ENCODE measurements around the gene CASKIN2. TPM values are rescaled to one million over a fixed set of nuclear protein-coding genes. Genes with fewer than 3 reads are reported as not detected.

The CASKIN2 gene
- total RNA-seq, 1 experiment from 2014 or later, result 37.0 TPM

DNA sequence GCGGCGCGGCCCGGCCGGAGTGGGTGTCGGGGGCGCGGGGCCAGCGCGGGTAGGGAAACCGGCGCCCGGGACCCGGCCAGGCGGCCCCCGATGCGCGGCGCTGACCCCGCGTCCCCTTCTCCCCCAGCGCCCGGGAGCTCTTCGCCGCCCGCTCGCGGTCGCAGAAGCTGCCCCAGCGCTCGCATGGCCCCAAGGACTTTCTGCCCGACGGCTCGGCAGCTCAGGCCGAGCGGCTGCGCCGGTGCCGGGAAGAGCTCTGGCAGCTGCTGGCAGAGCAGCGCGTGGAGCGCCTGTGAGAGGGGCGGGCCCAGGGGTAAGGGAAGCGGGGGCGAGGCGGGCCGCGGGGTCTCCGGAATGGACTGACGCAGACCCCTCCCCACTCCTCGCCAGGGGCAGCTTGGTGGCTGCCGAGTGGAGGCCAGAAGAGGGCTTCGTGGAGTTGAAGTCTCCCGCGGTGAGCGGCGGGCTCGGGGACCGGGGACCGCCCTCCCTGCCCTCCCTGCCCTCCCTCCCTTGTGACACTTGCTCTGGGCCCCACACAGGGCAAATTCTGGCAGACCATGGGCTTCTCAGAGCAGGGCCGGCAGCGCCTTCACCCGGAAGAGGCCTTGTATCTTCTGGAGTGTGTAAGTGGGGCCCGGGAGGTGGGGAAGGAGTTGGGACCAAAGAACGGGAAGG, 1.4 kb upstream of the CASKIN2 start:
- Histone ChIP-seq H2BK5ac (ENCODE audit: insufficient read length, low read length) (no peak overlapping the region), H3K4me1 (ENCODE audit: insufficient read depth, low read length) (no peaks in the 10 kb centered on the region; the same call in 1 of the 2 replicates), H3K23ac (ENCODE audit: insufficient read length, low read depth, low read length) (no peak overlapping the region), H2AK5ac (ENCODE audit: insufficient read length, low read length) (no peak overlapping the region), H3K14ac (ENCODE audit: insufficient read depth, low read length) (no peak overlapping the region), H2BK120ac (ENCODE audit: low read depth, low read length, poor library complexity, severe bottlenecking) (no peak overlapping the region), H2BK12ac (ENCODE audit: insufficient read length, low read depth, low read length) (no peak overlapping the region), H3K27me3 (ENCODE audit: insufficient read depth, low read length) (no peaks in the 10 kb centered on the region), H4K20me1 (ENCODE audit: control insufficient read depth, insufficient read depth, insufficient read length) (no peaks in the 10 kb centered on the region), H2BK15ac (ENCODE audit: low read depth, low read length) (no peak overlapping the region), H3K79me2 (ENCODE audit: insufficient read depth, low read length) (no peaks in the 10 kb centered on the region; the same call in 1 of the 2 replicates), H3K4me2 (ENCODE audit: insufficient read depth, insufficient read length, low read length) (peak overlapping the region; percentile 76), H3T11ph (ENCODE audit: low read length) (no peak overlapping the region), H4K91ac (ENCODE audit: insufficient read length, low read depth, low read length) (no peak overlapping the region), H3K23me2 (ENCODE audit: insufficient read length, low read depth, low read length, poor library complexity, severe bottlenecking) (peaks cover 8% of the 10 kb centered on the region), H2BK20ac (ENCODE audit: low read depth, low read length, poor library complexity, severe bottlenecking) (no peak overlapping the region), H3K9me3 (ENCODE audit: control insufficient read depth, low read depth, low read length) (no peaks in the 10 kb centered on the region), H4K8ac (replicated peaks; ENCODE audit: insufficient read length, low read depth, low read length) (no peak overlapping the region), H3K56ac (ENCODE audit: insufficient read length, low read depth, low read length) (no peak overlapping the region), H3K79me1 (ENCODE audit: insufficient read depth, low read depth, low read length, poor library complexity, severe bottlenecking) (no peaks in the 10 kb centered on the region), H3K27ac (ENCODE audit: insufficient read length, low read depth, low read length) (no peak overlapping the region), H3K18ac (ENCODE audit: insufficient read length, low read depth, low read length) (no peak overlapping the region), H3K4ac (ENCODE audit: low read depth, low read length) (no peak overlapping the region), H2AFZ (ENCODE audit: low read length) (no peak overlapping the region), H3K9ac (ENCODE audit: extremely low read depth, insufficient read length, low read length) (no peak overlapping the region), H4K5ac (ENCODE audit: insufficient read length, low read depth, low read length) (no peak overlapping the region)
- Mint-ChIP-seq H3K36me3 (ENCODE audit: insufficient read depth in 1 of 3, low read depth in 3 of 3) (peaks cover 13 to 50% (median 44%) of the 10 kb centered on the region in 3 experiments; a peak in 6 of 7 replicates), H3K27me3 (ENCODE audit: low read depth) (no peaks in the 10 kb centered on the region; the same call in 1 of the 2 replicates), H3K4me1 (peaks cover 17 to 26% of the 10 kb centered on the region in 2 experiments), H3K9me3 (no peaks in the 10 kb centered on the region), H3K4me3 (peak overlapping the region; percentile 85 to 89), H3K27ac (no peak overlapping the region)
- TF ChIP-seq, protein P1, sequence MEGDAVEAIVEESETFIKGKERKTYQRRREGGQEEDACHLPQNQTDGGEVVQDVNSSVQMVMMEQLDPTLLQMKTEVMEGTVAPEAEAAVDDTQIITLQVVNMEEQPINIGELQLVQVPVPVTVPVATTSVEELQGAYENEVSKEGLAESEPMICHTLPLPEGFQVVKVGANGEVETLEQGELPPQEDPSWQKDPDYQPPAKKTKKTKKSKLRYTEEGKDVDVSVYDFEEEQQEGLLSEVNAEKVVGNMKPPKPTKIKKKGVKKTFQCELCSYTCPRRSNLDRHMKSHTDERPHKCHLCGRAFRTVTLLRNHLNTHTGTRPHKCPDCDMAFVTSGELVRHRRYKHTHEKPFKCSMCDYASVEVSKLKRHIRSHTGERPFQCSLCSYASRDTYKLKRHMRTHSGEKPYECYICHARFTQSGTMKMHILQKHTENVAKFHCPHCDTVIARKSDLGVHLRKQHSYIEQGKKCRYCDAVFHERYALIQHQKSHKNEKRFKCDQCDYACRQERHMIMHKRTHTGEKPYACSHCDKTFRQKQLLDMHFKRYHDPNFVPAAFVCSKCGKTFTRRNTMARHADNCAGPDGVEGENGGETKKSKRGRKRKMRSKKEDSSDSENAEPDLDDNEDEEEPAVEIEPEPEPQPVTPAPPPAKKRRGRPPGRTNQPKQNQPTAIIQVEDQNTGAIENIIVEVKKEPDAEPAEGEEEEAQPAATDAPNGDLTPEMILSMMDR (conservative IDR thresholded peaks at IDR 0.05), result no peak
- DNase-seq, result no peak
- no CpG with 5 or more reads among the region's 65 CpGs for WGBS (ENCODE audit: extremely low coverage, insufficient read length, low lambda C conversion rate)
